Stimulated activated naive CD8-positive, alpha-beta T cell treated with anti-CD3 and anti-CD28 coated beads, Interleukin-15, Interleukin-2, amounts not matched to agents 100 ng/mL and 50 ng/mL, for 24 hours (primary cell): ENCODE data around the gene RBMS3.

ENCODE experiments used
- H3K27ac Mint-ChIP-seq: one replicate; pipeline ENCODE4 v1.8.0; 2021; ENCODE audit warnings: mild to moderate bottlenecking, mixed read lengths
- H3K27me3 Mint-ChIP-seq: one replicate; pipeline ENCODE4 v1.8.0; 2021; ENCODE audit warnings: mixed read lengths
- H3K36me3 Mint-ChIP-seq: one replicate; pipeline ENCODE4 v1.8.0; 2021; ENCODE audit warnings: low read depth, mixed read lengths
- H3K4me1 Mint-ChIP-seq: one replicate; pipeline ENCODE4 v1.8.0; 2021; ENCODE audit warnings: low read depth, mixed read lengths
- H3K4me3 Mint-ChIP-seq: one replicate; pipeline ENCODE4 v1.8.0; 2021; ENCODE audit warnings: mild to moderate bottlenecking, mixed read lengths
- H3K9me3 Mint-ChIP-seq: one replicate; pipeline ENCODE4 v1.8.0; 2021; ENCODE audit warnings: mixed read lengths

The RBMS3 gene

GRCh38 chr3:29590461-29590860, 309.6 kb downstream of the RBMS3 start:
- H3K36me3 Mint-ChIP-seq = no peaks in the 10 kb centered on the region
- H3K4me3 Mint-ChIP-seq = no peak overlapping the region
- no peaks in the 10 kb centered on the region for H3K27me3 Mint-ChIP-seq
- no peaks in the 10 kb centered on the region for H3K9me3 Mint-ChIP-seq
- no peaks in the 10 kb centered on the region for H3K4me1 Mint-ChIP-seq
- no peak overlapping the region for H3K27ac Mint-ChIP-seq

- Mint-ChIP-seq H3K4me1 (no peaks in the 10 kb centered on the region), H3K4me3 (no peak overlapping the region), H3K27ac (no peak overlapping the region), H3K9me3 (no peaks in the 10 kb centered on the region), H3K27me3 (no peaks in the 10 kb centered on the region), H3K36me3 (no peaks in the 10 kb centered on the region)
These were observed 310.7 kb downstream of the RBMS3 start for GRCh38 chr3:29591579-29591978.

- Mint-ChIP-seq H3K27me3 (no peaks in the 10 kb centered on the region), H3K27ac (no peak overlapping the region), H3K36me3 (no peaks in the 10 kb centered on the region), H3K4me1 (no peaks in the 10 kb centered on the region), H3K4me3 (no peak overlapping the region), H3K9me3 (peaks cover 3% of the 10 kb centered on the region)
These were observed 312.9 kb downstream of the RBMS3 start for GRCh38 chr3:29593802-29594201.

- H3K9me3 Mint-ChIP-seq = peaks cover 3% of the 10 kb centered on the region
- H3K4me1 Mint-ChIP-seq = no peaks in the 10 kb centered on the region
- H3K27ac Mint-ChIP-seq = no peak overlapping the region
- H3K36me3 Mint-ChIP-seq = no peaks in the 10 kb centered on the region
- H3K4me3 Mint-ChIP-seq = no peak overlapping the region
- no peaks in the 10 kb centered on the region for H3K27me3 Mint-ChIP-seq
These were observed 313.4 kb downstream of the RBMS3 start for GRCh38 chr3:29594261-29594660.

- Mint-ChIP-seq H3K9me3 (peaks cover 3% of the 10 kb centered on the region), H3K27me3 (no peaks in the 10 kb centered on the region), H3K4me3 (no peak overlapping the region), H3K4me1 (no peaks in the 10 kb centered on the region), H3K27ac (no peak overlapping the region), H3K36me3 (no peaks in the 10 kb centered on the region)
These were observed 316.6 kb downstream of the RBMS3 start for GRCh38 chr3:29597376-29598008.

- no peak overlapping the region for H3K27ac Mint-ChIP-seq
- no peaks in the 10 kb centered on the region for H3K36me3 Mint-ChIP-seq
- no peaks in the 10 kb centered on the region for H3K27me3 Mint-ChIP-seq
- no peak overlapping the region for H3K4me3 Mint-ChIP-seq
- H3K9me3 Mint-ChIP-seq = peaks cover 3% of the 10 kb centered on the region
- H3K4me1 Mint-ChIP-seq = no peaks in the 10 kb centered on the region
These were observed 321.2 kb downstream of the RBMS3 start for GRCh38 chr3:29601861-29602585.

- Mint-ChIP-seq H3K27me3 (no peaks in the 10 kb centered on the region), H3K27ac (no peak overlapping the region), H3K4me3 (no peak overlapping the region), H3K4me1 (no peaks in the 10 kb centered on the region), H3K9me3 (no peaks in the 10 kb centered on the region), H3K36me3 (no peaks in the 10 kb centered on the region)
These were observed 325.0 kb downstream of the RBMS3 start for GRCh38 chr3:29605845-29606244.

GRCh38 chr3:29606416-29606815, 325.5 kb downstream of the RBMS3 start:
- H3K27me3 Mint-ChIP-seq = no peaks in the 10 kb centered on the region
- H3K4me3 Mint-ChIP-seq = no peak overlapping the region
- H3K4me1 Mint-ChIP-seq = no peaks in the 10 kb centered on the region

GRCh38 chr3:29608414-29609327, 327.8 kb downstream of the RBMS3 start:
- no peak overlapping the region for H3K4me3 Mint-ChIP-seq
- H3K27me3 Mint-ChIP-seq = no peaks in the 10 kb centered on the region
- no peaks in the 10 kb centered on the region for H3K36me3 Mint-ChIP-seq
- H3K27ac Mint-ChIP-seq = no peak overlapping the region
- no peaks in the 10 kb centered on the region for H3K4me1 Mint-ChIP-seq
- H3K9me3 Mint-ChIP-seq = peaks cover 4% of the 10 kb centered on the region

More at GRCh38 chr3:29606416-29606815, 325.5 kb downstream of the RBMS3 start:
- Mint-ChIP-seq H3K27ac (no peak overlapping the region), H3K36me3 (no peaks in the 10 kb centered on the region), H3K9me3 (no peaks in the 10 kb centered on the region)

- Mint-ChIP-seq H3K27ac (no peak overlapping the region), H3K4me1 (no peaks in the 10 kb centered on the region), H3K9me3 (peaks cover 4% of the 10 kb centered on the region), H3K36me3 (no peaks in the 10 kb centered on the region), H3K27me3 (no peaks in the 10 kb centered on the region), H3K4me3 (no peak overlapping the region)
These were observed 328.5 kb downstream of the RBMS3 start for GRCh38 chr3:29609328-29609811.

GRCh38 chr3:29610781-29611180, 329.9 kb downstream of the RBMS3 start:
- H3K27me3 Mint-ChIP-seq = no peaks in the 10 kb centered on the region
- H3K36me3 Mint-ChIP-seq = no peaks in the 10 kb centered on the region
- H3K4me3 Mint-ChIP-seq = no peak overlapping the region
- H3K27ac Mint-ChIP-seq = no peak overlapping the region
- H3K4me1 Mint-ChIP-seq = no peaks in the 10 kb centered on the region
- peaks cover 4% of the 10 kb centered on the region for H3K9me3 Mint-ChIP-seq

- Mint-ChIP-seq H3K9me3 (peaks cover 4% of the 10 kb centered on the region), H3K4me1 (no peaks in the 10 kb centered on the region), H3K4me3 (no peak overlapping the region), H3K36me3 (no peaks in the 10 kb centered on the region), H3K27ac (no peak overlapping the region), H3K27me3 (no peaks in the 10 kb centered on the region)
These were observed 330.4 kb downstream of the RBMS3 start for GRCh38 chr3:29611252-29611651.

- H3K27me3 Mint-ChIP-seq = no peaks in the 10 kb centered on the region
- peaks cover 12% of the 10 kb centered on the region for H3K9me3 Mint-ChIP-seq
- H3K36me3 Mint-ChIP-seq = no peaks in the 10 kb centered on the region
- H3K4me1 Mint-ChIP-seq = no peaks in the 10 kb centered on the region
- no peak overlapping the region for H3K27ac Mint-ChIP-seq
- H3K4me3 Mint-ChIP-seq = no peak overlapping the region
These were observed 331.7 kb downstream of the RBMS3 start for GRCh38 chr3:29612536-29612935.

GRCh38 chr3:29614954-29615353, 334.1 kb downstream of the RBMS3 start:
- Mint-ChIP-seq H3K36me3 (no peaks in the 10 kb centered on the region), H3K4me3 (no peak overlapping the region)

More at GRCh38 chr3:29614954-29615353, 334.1 kb downstream of the RBMS3 start:
- Mint-ChIP-seq H3K27ac (no peak overlapping the region), H3K4me1 (no peaks in the 10 kb centered on the region), H3K27me3 (peaks cover 4% of the 10 kb centered on the region), H3K9me3 (peaks cover 12% of the 10 kb centered on the region)
